ENCODE results near the gene WDR62.

- no peak for TF ChIP-seq POLR2A (IDR thresholded peaks at IDR 0.05)
- TF ChIP-seq, protein P1, sequence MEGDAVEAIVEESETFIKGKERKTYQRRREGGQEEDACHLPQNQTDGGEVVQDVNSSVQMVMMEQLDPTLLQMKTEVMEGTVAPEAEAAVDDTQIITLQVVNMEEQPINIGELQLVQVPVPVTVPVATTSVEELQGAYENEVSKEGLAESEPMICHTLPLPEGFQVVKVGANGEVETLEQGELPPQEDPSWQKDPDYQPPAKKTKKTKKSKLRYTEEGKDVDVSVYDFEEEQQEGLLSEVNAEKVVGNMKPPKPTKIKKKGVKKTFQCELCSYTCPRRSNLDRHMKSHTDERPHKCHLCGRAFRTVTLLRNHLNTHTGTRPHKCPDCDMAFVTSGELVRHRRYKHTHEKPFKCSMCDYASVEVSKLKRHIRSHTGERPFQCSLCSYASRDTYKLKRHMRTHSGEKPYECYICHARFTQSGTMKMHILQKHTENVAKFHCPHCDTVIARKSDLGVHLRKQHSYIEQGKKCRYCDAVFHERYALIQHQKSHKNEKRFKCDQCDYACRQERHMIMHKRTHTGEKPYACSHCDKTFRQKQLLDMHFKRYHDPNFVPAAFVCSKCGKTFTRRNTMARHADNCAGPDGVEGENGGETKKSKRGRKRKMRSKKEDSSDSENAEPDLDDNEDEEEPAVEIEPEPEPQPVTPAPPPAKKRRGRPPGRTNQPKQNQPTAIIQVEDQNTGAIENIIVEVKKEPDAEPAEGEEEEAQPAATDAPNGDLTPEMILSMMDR (IDR thresholded peaks at IDR 0.05) = no peak
These were observed 29.7 kb downstream of the WDR62 start for GRCh38 chr19:36084231-36085009.
